Kidney epithelial cell (primary cell): Measurements from ENCODE around the gene PRSS3. TPM values are rescaled to one million over a fixed set of nuclear protein-coding genes. Genes with fewer than 3 reads are reported as not detected.

Source experiments
- DNase-seq: peaks from one replicate; pipeline ENCODE4 v3.0.0-alpha.2; 2010; ENCODE audit warnings: low read depth
- H3K27me3 ChIP-seq: 2 replicates; pipeline ENCODE4 v1.6.0; 2011; ENCODE audit warnings: low read length; ENCODE audit not compliant: control insufficient read depth, insufficient read depth
- H3K36me3 ChIP-seq: 2 replicates; pipeline ENCODE4 v1.5.1; 2011; ENCODE audit warnings: low read length; ENCODE audit not compliant: control insufficient read depth, insufficient read depth
- H3K4me3 ChIP-seq: 2 replicates; pipeline ENCODE4 v1.5.1; 2011; ENCODE audit warnings: low read depth, mild to moderate bottlenecking, control low read depth, low read length
- total RNA-seq: library from RNA; depleted of rRNA; stranded (reverse); fragments of >200 nt; gene quantifications from 2 replicates; pipeline ENCODE4 v1.2.3, GENCODE V29; 2015
- TF ChIP-seq, protein P1 (sequence below): IDR thresholded peaks from 2 replicates; pipeline ENCODE4 v1.5.1; 2011; ENCODE audit warnings: mild to moderate bottlenecking, moderate library complexity, low read length, control low read depth, inconsistent platforms; ENCODE audit not compliant: insufficient read depth, poor library complexity, severe bottlenecking

The PRSS3 gene
- total RNA-seq, 1 donor from 2014 or later: 5.1 TPM

DNA sequence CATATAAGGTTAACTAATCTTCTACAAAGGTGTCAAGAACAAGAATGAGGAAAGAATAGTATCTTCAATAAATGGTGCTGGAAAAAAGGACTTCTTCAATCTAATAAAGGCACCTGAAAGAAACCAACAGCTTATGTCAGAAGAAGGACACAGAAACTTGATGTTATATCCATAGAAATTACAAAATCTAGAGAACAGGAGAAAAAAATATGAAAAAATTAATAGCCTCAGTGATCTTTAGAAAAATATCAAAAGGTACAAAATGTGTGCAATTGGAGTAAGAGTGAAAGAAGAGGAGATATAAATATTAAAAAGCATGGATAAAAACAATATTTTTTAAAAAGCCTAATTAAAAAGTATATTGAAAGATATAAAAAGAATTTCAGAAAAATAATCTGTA lies 18.8 kb upstream of the PRSS3 start:
- H3K36me3 ChIP-seq: no peaks in the 10 kb centered on the region
- TF ChIP-seq, protein P1, sequence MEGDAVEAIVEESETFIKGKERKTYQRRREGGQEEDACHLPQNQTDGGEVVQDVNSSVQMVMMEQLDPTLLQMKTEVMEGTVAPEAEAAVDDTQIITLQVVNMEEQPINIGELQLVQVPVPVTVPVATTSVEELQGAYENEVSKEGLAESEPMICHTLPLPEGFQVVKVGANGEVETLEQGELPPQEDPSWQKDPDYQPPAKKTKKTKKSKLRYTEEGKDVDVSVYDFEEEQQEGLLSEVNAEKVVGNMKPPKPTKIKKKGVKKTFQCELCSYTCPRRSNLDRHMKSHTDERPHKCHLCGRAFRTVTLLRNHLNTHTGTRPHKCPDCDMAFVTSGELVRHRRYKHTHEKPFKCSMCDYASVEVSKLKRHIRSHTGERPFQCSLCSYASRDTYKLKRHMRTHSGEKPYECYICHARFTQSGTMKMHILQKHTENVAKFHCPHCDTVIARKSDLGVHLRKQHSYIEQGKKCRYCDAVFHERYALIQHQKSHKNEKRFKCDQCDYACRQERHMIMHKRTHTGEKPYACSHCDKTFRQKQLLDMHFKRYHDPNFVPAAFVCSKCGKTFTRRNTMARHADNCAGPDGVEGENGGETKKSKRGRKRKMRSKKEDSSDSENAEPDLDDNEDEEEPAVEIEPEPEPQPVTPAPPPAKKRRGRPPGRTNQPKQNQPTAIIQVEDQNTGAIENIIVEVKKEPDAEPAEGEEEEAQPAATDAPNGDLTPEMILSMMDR: no peak
- H3K27me3 ChIP-seq: no peaks in the 10 kb centered on the region
- H3K4me3 ChIP-seq: no peak overlapping the region
- DNase-seq: no peak

DNA sequence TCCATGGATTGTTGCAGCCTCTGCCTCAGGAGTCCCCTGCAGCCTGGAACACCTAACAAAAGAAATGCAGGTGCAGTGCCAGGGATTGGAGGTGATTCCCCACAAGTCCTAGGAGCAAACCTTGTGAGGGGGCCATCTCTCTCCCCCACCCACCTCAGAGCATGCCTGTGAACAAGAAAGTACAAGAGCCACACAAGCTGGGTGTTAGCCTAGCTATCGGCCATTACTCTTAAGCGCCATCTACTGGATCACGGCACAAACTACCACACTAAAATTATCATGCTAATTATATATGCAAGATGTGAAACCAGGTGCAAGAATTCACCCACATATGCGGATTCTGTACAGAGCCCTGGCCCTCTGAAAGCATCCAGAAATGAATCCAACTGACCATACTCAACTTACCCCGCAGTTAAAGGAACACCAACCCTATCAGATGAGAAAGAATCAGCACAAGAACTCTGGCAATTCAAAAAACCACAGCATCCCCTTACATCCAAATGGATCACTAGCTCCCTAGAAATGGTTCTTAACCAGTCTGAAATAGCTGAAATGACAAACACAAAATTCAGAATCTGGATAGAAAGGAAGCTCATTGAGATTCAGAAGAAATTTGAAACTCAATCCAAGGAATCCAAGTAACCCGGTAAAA lies 16.5 kb upstream of the PRSS3 start:
- no peak for DNase-seq
- Histone ChIP-seq H3K27me3 (no peaks in the 10 kb centered on the region), H3K36me3 (no peaks in the 10 kb centered on the region), H3K4me3 (no peak overlapping the region)
- TF ChIP-seq, protein P1: peak; percentile 83

DNA sequence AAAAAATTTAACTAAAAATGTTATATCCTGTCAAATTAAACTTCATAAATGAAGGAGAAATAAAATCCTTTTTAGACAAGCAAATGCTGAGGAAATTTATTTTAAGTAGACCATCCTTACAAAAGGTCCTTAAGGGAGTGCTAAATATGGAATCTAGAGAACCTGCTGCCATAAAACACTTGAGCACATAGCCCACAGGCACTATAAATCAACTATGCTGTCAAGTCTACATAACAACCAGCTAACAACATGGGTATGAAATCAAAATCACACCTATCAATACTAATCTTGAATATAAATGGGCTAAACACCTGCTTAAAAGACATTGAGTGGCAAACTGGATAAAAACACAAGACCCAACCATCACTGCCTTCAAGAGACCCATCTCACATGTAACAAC lies 15.1 kb upstream of the PRSS3 start:
- TF ChIP-seq, protein P1: no peak
- Histone ChIP-seq H3K27me3 (no peaks in the 10 kb centered on the region), H3K4me3 (no peak overlapping the region), H3K36me3 (no peaks in the 10 kb centered on the region)
- DNase-seq: no peak

DNA sequence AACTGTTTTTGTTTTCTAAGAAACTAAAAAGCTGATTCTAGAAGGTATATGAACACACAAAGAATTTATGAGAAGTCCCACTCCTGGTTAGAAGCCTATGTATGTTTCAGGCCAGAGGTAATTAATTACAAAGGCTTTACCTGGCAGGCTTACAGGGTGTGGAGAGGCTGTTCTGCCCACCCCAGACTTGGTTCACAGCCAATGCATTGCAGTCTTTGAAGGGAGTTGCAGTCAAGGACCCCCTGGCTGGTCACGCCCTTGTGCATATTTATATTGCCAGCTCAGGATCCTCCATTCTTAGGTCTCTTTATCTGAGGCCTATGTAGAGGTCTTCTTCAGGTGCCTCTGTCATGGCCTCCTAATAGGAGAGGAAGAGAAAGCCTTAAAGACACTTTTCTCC lies 13.6 kb upstream of the PRSS3 start:
- TF ChIP-seq, protein P1: no peak
- Histone ChIP-seq H3K4me3 (no peak overlapping the region), H3K36me3 (no peaks in the 10 kb centered on the region)

DNA sequence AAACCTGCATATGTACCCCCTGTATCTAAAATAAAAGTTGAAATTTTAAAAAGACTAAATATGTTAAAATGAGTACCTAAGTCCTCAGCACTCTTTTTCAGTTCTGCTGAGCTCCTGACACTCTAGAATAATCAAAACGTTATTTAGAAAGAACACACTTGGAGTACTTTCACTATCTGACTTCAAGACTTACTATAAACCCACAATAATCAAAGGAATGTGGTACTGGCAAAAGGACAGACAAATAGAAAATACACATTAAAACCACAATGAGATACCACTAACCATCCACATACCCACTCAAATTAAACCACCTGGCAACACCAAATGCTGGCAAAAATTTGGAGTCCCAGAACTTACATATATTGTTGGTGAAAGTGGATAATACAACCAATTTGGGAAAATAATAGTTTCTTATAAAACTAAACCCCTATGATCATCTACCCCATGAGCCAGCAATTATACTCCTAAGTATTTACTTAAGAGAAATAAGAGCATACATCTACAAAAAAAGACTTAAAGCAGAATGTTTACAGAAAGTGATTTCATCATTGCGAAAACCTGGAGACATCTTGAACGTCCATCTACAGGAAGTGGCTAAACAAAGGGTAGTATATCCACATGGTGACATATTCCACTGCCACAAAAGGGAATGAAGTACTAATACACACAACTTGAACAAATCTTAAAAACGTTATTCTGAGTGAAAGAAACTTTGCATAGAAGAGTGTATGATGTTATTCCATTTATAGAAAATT lies 12.8 kb upstream of the PRSS3 start:
- DNase-seq: no peak
- H3K27me3 ChIP-seq: no peaks in the 10 kb centered on the region
- no peak overlapping the region for H3K4me3 ChIP-seq
- no peaks in the 10 kb centered on the region for H3K36me3 ChIP-seq
- TF ChIP-seq, protein P1: no peak

More for the DNA sequence above, 13.6 kb upstream of the PRSS3 start:
- H3K27me3 ChIP-seq: no peaks in the 10 kb centered on the region
- no peak for DNase-seq
